Astrocyte of the spinal cord (primary cell): ENCODE measurements around the gene RNPEP.
"Not testable (repeated sequence)": the region's sequence is repeated elsewhere in the genome, so short reads cannot be mapped to it uniquely, and the experiment has no call there.

Experiments used
- DNase-seq: peaks from one replicate; pipeline ENCODE4 v3.0.0; 2011; ENCODE audit warnings: low read depth, low spot score
- H3K4me3 ChIP-seq: 2 replicates; pipeline ENCODE4 v1.5.1; 2011; ENCODE audit warnings: low read depth, mild to moderate bottlenecking, low read length, moderate library complexity
- in situ Hi-C: cut with HindIII; loops from 2 replicates; pipeline ENCODE4 v1.10.0; 2017; ENCODE audit warnings: low sequenced_read_pairs
- TF ChIP-seq, protein P1 (sequence below): IDR thresholded peaks from 2 replicates; pipeline ENCODE4 v1.5.1; 2012; ENCODE audit warnings: low read depth, mild to moderate bottlenecking, low read length, inconsistent platforms

The RNPEP gene, protein sequence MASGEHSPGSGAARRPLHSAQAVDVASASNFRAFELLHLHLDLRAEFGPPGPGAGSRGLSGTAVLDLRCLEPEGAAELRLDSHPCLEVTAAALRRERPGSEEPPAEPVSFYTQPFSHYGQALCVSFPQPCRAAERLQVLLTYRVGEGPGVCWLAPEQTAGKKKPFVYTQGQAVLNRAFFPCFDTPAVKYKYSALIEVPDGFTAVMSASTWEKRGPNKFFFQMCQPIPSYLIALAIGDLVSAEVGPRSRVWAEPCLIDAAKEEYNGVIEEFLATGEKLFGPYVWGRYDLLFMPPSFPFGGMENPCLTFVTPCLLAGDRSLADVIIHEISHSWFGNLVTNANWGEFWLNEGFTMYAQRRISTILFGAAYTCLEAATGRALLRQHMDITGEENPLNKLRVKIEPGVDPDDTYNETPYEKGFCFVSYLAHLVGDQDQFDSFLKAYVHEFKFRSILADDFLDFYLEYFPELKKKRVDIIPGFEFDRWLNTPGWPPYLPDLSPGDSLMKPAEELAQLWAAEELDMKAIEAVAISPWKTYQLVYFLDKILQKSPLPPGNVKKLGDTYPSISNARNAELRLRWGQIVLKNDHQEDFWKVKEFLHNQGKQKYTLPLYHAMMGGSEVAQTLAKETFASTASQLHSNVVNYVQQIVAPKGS

DNA sequence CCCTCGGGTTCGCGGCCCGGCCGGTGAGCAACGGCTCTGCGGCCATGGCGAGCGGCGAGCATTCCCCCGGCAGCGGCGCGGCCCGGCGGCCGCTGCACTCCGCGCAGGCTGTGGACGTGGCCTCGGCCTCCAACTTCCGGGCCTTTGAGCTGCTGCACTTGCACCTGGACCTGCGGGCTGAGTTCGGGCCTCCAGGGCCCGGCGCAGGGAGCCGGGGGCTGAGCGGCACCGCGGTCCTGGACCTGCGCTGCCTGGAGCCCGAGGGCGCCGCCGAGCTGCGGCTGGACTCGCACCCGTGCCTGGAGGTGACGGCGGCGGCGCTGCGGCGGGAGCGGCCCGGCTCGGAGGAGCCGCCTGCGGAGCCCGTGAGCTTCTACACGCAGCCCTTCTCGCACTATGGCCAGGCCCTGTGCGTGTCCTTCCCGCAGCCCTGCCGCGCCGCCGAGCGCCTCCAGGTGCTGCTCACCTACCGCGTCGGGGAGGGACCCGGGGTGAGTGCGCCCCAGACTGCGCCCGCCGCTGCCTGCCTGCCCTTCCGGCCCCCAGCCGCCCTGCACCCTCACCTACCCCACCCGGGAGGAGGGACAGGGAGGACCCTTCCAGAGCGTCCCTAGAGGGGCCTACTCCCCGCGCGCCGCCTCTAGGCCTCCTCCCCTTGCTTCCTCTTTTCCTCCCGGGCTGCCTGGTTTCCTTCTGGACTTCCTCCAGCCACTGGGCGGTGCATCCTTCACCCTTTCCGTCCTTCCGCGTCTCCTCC, at the start of gene RNPEP:
Gene RNPEP, plus strand, starts transcription at position 26 of the 757 bp plus-strand sequence. Its CDS starts 19 bp downstream, at position 45.
- peak within 1 kb of the TSS; percentile 53 for H3K4me3 ChIP-seq
- peak; percentile 67 for DNase-seq
- TF ChIP-seq, protein P1, sequence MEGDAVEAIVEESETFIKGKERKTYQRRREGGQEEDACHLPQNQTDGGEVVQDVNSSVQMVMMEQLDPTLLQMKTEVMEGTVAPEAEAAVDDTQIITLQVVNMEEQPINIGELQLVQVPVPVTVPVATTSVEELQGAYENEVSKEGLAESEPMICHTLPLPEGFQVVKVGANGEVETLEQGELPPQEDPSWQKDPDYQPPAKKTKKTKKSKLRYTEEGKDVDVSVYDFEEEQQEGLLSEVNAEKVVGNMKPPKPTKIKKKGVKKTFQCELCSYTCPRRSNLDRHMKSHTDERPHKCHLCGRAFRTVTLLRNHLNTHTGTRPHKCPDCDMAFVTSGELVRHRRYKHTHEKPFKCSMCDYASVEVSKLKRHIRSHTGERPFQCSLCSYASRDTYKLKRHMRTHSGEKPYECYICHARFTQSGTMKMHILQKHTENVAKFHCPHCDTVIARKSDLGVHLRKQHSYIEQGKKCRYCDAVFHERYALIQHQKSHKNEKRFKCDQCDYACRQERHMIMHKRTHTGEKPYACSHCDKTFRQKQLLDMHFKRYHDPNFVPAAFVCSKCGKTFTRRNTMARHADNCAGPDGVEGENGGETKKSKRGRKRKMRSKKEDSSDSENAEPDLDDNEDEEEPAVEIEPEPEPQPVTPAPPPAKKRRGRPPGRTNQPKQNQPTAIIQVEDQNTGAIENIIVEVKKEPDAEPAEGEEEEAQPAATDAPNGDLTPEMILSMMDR = no peak
- in situ Hi-C loops = no loop called here

DNA sequence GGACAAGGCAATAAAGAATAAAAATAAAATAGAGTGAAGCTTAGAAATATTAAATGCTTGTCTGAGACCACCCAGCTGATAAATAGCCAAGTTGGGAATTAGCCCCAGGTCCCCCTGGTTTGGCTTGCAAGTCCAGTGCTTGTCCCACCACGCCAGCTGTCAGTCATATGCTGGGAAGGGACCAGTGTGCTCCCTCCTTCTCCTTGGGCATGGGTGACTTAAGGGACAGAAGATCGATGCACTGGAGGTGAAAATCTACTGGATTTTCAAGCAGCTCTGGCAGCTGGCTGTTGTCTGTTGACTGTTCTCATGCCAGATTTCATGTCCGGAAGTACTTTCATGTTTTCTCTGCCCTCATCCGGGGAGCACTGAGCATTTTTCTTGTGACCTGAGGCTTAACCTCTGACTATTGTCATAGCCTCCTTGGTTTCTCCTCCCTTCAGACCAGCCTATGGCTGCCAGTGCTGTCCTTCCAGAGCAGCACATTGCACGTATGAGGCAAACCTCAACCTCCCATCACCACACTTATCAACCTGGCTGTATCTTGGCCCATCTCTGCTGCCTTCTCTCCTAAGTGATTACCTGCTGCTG, 48.5 kb upstream of the RNPEP start:
- TF ChIP-seq, protein P1 = no peak
- in situ Hi-C loops = no loop called here
- peak; percentile 10 for DNase-seq
- H3K4me3 ChIP-seq = no peak overlapping the region

DNA sequence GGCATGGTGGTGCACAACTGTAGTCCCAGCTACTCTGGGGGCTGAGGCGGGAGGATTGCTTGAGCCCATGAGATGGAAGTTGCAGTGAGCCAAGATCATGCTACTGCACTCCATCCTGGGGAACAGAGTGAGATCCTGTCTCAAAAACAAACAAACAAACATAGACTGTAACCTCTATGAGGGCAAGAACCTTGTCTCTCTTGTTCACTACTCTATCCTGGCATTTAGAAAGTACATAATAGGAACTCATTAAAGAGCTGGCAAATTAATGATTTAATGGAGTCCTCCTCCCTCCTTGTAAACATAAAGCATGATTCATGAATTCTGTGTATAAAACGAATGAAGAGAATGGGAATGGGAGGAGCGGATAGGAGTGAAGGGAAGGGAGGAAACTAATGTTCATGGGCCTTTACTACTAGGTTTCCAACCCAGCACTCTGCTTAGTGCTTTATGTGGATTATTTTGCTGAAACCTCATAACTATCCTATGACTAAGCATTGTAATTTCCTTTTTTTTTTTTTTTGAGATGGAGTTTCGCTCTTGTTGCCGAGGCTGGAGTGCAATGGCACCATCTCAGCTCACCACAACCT, 44.7 kb upstream of the RNPEP start:
- peak; percentile 67 for DNase-seq
- in situ Hi-C loops = no loop called here
- TF ChIP-seq, protein P1 = no peak
- H3K4me3 ChIP-seq = no peak overlapping the region

DNA sequence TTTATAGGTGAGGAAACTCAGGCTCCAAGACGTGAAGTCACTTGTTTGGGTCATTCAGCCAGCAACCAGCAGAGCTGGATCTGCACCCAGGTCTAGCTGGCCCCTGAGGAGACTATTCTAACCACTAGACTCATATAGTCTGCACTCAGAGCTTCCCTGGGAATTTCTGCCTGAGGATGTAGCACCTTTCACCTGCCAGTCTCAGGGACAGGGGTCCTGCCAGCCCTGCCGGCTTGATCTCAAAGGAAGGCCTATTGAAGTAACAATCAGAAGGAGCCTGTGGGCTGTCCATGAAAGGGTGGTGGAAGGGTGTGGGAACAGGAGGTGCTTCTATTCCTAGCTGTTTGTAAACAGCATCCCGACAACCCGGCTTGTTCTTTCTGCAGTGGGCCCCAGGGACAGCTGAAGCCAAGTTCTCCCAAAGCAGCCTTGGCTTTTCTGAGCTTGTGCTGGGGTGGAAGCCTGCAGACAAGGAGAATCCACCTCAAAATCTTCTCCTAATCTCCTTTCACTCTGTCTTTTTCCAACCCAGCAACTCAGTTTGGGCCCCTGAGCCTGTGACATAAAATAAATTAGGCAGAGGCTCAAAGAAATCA, 43.9 kb upstream of the RNPEP start:
- no peak for DNase-seq
- no peak overlapping the region for H3K4me3 ChIP-seq
- TF ChIP-seq, protein P1 = no peak
- in situ Hi-C loops = no loop called here

DNA sequence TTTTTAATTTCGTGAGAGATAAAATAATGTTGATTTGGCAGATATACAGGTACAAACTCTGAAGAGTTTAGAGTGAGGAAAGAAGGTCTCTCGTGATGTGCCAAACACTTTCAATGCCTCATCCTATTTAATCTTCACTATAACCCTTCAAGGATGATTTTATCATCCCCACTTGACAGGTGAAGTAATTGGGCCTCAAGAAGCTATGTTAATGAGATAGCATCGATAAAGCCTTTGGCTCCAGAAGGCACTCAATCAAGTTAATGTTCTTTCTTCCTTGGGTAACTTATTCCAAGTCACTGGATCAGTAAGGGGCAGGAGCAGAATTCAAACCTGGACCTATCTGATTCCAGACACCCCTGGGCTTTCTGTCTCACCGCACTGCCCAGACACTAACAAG, 43.3 kb upstream of the RNPEP start:
- H3K4me3 ChIP-seq = no peak overlapping the region
- TF ChIP-seq, protein P1 = no peak
- in situ Hi-C loops = no loop called here
- DNase-seq = no peak

DNA sequence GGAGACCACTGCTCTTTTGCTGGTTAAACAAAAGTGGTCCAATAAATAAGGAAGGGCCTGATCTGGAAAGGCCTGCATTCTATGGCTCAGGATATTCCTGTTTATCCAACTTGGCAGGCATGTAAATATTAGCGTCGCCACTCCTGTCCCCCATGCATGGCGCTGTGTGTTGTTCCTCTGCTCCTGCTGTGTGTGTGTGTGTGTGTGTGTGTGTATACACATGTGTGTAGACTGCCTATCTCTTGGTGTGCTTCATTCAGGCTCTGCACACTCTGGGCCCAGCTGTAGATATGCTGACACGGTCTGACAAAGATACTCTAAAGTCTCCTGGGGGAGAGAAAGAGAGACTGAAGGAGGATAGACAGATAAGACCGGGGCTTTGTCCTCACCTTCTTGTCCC, 42.9 kb upstream of the RNPEP start:
- TF ChIP-seq, protein P1 = no peak
- in situ Hi-C loops = no loop called here
- no peak overlapping the region for H3K4me3 ChIP-seq
- no peak for DNase-seq

DNA sequence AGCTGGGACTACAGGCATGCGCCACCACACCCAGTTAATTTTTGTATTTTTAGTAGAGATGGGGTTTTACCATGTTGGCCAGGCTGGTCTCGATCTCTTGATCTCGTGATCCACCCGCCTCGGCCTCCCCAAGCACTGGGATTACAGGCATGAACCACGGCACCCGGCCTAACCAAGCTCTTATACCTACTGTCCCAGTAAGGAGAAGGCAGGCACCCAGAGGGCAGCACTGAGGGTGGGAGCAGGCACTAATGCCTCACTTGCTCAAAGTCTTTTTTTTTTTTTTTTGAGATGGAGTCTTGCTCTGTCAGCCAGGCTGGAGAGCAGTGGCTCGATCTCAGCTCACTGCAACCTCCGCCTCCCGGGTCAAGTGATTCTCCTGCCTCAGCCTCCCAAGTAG, 42.1 kb upstream of the RNPEP start:
- H3K4me3 ChIP-seq, in situ Hi-C loops, DNase-seq: not testable (repeated sequence)
